HG02884 (cell line): ENCODE measurements around the gene DLG2.
"Not testable (repeated sequence)": the region's sequence is repeated elsewhere in the genome, so short reads cannot be mapped to it uniquely, and the experiment has no call there.

Experiments used
- ATAC-seq: cut with Tn5 transposase; IDR thresholded peaks from one replicate; pipeline ENCODE4 v1.9.1; 2021; ENCODE audit warnings: mild to moderate bottlenecking, moderate library complexity; ENCODE audit not compliant: unreplicated experiment

The DLG2 gene

DNA sequence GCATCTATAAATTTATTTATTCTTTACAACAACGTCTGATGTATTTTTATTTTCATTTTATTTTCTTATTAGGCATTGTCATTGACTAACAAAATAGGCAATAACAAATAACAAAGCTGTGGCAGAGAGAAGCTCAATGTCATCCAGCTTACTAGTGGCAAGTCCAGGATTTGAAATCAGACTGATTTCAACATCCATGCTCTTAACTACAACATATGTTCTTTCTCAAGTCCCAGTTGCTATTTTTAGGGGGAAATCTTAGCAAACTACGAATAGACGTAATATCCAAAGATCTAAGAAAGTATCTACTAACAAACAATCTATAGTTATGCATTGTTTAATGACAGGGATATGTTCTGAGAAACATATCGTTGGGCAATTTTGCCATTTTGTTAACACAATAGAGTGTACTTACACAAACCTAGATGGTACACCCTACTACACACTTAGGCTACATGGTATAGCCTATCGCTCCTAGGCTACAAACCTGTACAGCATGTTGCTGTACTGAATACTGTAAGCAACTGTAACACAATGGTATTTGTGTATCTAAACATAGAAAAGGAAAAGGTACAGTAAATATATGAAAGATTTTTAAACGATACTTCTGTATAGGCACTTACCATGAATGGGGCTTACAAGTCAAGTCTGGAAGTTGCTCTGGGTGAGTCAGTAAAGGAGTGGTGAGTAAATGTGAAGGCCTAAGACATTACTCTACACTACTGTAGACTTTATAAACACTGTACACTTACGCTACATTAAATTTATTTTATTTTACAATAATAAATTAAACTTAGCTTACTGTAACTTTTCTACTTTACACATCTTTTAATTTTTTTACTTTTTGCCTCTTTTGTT is 151.3 kb downstream of the DLG2 start:
- no peak for ATAC-seq

DNA sequence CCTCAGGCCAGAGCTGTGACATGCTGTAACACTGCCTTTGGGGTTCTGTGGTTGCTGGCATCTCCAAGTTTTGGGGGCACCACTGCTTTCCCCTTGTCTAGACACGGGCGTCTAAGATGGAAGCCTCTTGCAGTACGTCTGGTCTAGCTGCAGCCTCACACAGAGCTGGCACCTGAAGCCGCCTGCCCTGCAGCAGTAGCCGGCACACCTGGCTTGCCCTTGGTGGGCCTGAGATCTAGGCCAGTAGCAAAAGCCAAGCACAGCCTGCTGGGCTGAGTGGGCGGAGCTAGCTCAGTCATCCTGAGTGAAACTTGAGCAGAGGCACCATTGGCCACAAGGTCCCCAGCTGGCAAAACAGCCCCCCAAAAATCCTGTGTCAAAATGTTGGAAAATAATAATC is 154.2 kb downstream of the DLG2 start:
- ATAC-seq, result no peak

DNA sequence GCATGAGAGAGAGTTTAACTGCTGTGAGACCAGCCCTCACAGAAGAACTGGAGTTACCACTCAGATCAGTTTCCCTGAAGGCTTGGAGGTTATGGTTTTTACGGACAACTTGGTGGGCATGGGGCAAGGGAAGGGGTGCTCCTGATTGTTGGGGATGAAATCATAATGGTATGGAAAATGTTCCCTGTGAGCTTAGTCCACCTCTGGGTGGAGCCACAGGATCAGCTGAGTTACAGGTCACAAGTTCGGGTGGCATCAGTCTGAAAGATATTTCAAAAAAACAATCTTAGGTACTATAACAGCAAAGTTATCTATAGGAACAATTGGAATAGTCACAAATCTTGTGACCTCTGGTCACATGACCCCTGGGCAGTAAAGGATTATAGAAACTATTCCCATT is 162.9 kb downstream of the DLG2 start:
- no peak for ATAC-seq

DNA sequence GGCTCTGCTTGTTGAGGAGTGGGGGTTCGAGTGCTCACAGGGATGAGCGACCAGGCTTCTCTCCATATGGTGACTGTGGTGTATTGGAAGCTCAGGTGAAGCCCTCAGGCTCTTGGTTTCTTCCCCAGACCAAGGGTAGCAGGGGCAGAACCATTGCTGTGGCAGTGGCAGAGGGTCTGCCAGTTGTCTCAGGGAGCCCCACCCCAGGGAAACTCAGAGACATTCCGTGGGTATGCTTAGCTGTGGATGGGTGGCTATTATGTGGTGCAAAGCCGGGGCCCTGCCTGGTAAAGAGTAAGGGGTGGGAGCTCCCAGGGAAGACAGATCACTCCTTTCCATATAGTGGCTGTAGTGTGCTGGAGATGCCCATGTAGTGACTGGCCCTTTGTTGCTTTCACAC is 167.8 kb downstream of the DLG2 start:
- no peak for ATAC-seq

DNA sequence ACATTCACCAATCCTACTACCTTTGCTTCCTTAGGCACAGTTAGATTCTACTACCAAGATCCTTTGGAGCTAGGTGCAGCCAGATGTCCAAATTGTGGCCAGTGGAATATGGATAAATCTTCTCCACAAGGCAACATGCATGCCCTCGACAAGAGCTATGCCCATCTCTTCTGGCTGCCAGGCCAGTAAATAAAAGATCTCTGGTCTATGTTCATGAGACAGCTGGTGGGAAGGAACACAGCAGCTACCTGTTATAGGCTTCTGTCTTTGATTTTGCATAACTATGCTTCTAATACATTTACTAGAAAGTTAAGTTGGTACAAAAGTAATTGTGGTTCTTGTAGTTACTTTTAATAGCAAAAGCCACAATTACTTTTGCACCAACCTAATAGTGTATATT is 182.7 kb downstream of the DLG2 start:
- no peak for ATAC-seq

DNA sequence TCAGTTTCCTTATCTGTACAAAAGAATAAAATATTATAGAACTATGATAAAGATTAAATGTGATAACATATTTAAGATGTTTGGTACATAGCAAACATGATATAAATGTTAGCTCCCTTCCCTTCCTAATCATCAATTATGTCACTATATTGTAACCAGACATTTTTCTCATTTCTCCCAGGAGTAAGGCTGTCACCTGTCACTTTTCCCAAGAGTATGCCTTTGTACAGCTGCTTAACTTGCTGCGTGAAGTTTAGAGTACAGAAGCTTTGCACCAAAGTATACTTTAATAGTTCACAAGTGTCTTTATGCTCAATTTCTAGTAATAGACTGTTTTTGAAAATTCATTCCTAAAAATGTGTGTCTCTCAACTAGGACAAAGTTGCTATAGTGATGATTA is 186.9 kb downstream of the DLG2 start:
- ATAC-seq, result no peak

DNA sequence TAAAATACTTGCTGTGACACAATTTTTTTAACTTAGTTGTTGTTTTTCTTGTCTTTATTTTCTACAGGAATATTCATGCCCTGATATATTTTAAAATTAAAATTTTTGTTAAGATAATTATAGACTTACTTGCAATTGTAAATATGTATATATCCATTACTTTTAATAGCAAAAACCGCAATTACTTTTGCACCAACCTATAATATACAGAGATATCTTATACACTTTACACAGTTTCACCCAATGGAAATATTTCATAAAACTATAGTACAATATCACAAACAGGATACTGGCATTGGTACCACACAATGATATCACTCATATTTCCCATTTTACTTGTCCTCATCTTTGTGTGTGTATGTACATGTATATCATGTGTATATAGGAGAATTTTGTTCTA is 188.8 kb downstream of the DLG2 start:
- no peak for ATAC-seq

DNA sequence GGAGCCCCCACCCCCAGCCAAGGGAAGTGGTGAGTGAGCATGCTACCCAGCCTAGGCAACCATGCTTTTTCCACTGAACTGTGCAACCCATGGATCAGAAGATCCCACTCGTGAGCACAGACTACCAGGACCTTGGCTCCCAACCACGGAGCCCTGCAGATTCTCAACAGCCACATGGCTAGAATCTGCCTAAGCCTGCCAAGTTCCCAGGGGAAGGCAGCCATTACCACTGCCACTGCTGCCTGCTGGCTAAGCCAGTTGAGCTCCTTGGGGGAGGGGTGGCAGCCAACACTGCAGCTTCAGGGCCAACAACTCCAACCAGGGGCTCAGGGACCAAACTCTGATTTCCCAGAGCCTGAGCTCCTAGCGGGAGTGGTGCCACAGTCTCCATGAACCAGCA is 195.8 kb downstream of the DLG2 start:
- ATAC-seq, result no peak

DNA sequence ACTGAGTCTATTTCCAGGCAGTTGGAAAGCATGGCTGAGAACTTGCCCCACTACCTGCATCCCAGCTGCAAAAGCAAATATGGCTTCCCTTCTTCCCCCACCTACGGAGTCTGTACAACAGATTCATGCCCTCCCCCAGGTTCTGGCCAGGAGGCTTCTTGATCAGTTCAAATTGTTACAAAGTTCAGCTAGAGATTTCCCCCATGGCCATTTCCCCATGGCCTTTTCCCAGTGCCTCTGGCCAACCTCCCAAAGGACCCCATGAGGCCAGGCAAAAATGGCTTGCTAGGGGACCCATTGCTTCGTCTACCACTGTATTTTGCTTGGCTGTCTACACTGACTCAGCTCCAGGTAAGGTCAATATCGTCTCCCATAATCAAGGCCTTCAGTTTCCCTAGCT is 203.3 kb downstream of the DLG2 start:
- ATAC-seq, result no peak

DNA sequence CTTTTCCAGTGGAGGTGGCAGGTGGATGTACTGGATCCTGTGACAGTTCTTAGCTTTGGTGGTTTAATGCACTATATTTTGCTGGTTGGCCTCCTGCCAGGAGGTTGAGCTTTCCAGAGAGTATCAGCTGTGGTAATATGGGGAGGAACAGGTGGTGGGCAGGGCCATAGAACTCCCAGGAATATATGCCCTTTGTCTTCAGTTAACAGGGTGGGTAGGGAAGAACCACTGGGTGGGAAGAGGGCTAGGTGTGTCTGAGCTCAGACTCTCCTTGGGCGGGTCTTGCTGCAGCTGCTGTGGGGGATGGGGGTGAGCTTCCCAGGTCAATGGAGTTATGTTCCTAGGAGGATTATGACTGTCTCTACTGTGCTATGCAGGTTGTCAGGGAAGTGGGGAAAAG is 203.8 kb downstream of the DLG2 start:
- no peak for ATAC-seq

DNA sequence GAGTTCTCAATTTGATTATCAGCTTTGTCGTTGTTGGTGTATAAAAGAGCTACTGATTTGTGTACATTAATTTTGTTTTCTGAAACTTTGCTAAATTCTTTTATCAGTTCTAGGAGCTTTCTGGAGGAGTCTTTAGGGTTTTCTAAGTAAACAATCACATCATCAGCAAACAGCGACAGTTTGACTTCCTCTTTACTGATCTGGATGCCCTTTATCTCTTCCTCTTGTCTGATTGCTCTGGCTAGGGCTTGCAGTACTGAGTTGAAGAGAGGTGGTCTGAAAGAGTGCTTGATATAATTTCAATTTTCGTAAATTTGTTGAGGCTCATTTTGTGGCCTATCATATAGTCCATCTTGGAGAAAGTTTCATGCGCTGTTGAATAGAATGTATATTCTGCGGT is 213.0 kb downstream of the DLG2 start:
- no peak for ATAC-seq

DNA sequence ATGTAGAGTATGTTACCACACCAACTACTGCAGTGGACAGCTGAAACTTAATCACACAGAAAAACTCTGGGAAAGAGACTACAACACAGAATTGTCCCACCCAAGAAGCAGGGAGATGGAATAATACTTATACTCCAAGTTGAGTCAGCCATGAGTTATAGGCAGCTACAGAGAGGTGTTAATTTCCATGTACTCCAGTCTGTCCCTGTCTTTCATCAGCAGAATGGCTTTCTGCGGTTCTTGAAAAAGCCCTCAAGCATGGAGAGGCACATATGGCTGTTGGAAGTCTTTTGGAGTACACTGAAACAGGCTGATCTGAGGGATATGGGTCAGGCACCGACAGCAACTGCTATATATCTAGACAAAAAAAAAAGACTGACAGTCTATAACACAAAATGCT is 219.5 kb downstream of the DLG2 start:
- no peak for ATAC-seq

DNA sequence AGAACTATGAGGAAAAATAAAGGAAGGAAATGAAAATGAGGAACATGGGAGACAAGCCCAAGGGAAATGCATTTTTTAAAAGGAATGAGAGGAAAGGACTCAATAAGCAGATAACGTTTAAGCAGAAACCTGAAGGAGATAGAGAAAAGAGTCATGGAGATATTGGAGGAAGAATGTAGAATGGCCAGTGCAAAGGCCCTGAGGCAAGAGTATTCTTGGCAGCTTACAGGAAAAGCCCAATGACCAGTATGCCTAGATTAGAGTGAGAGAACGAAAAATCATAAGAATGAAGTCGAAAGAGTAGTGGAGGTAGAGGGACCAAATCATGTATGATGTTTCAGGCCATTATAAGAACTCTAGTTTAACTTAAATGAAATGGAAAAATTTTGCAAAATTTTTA is 220.3 kb downstream of the DLG2 start:
- no peak for ATAC-seq

DNA sequence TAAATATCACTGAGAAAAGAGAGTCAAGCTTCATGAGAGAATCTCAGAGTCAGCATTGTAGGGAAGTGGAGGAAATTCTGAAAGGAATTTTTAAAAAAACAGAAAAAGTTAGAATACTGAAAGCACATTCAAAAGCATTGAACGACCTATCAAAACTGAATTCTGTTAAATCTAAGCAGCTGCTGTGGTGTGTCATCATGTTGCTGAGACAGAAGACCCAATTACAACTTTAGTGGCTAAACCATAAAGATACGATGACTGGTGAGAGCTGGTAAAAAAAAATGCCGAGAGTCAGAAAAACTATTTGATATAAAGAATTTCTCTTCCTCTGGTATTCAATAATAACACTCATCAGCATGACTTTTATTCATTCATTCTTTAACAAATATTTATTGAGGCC is 220.8 kb downstream of the DLG2 start:
- no peak for ATAC-seq

DNA sequence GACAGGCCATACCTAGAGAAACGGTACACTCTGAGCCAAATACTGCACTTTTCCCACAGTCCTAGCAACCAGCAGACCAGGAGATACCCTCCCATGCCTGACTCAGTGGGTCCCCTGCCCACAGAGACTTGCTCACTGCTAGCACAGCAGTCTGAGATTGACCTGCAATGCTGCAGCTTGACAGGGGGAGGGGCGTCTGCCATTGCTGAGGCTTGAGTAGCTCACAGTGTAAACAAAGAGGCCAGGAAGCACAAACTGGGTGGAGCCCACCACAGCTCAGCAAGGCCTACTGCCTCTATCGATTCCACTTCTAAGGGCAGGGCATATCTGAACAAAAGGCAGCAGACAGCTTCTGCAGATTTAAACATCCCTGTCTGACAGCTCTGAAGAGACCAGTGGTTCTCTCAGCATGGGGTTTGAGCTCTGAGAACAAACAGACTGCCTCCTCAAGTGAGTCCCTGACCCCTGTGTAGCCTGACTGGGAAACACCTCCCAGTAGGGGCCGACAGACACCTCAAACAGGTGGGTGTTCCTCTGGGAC is 231.6 kb downstream of the DLG2 start:
- ATAC-seq, result not testable (repeated sequence)

DNA sequence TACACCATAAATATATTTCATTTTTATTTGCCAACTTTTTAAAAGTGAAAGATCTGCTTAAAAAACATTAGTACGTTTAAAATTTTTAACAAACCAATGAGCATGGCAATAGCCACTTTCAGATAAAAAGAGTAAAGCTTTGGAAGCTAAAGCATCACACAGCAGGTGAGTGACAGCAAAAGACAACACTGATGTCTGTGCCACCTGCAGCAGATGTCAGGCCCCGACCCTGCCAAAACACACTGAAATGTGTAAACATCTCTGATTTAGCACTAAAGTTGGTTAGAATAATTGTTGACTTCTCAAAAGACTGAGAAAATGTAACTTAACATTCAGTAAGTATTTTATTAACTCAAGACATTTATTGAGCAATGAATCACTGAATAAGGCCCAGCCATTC is 232.9 kb downstream of the DLG2 start:
- ATAC-seq, result no peak

DNA sequence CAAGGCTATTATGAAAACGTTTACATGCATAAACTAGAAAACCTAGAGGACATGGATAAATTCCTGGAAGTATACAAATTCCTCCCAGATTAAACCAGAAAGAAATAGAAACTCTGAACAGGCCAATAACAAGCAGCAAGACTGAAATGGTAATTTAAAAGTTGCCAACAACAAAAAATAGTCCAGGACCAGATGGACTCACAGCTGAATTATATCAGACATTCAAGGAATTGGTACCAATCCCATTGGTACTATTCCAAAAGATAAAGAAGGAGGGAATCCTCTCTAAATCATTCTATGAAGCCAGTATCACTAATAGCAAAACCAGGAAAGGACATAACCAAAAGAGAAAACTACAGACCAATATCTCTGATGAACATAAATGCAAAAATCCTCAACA is 236.0 kb downstream of the DLG2 start:
- no peak for ATAC-seq

DNA sequence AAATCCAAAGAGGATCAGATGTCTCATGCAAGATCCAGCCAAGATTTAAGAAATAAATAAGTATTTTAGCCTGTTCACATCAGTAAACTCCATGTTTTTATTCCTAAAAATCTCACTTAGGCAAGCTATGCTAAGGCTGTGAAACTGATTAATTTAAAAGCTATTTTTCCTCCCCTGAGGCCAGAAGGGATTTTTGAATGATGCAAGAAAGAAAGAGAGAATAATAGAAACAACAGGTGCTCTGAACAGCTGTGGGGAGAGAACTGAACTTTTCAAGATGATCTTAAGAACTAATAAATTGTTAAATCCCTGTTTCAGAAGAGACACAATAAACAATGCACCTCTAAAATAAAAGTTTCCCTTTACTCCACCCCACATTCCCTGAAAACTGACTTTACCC is 241.6 kb downstream of the DLG2 start:
- no peak for ATAC-seq

DNA sequence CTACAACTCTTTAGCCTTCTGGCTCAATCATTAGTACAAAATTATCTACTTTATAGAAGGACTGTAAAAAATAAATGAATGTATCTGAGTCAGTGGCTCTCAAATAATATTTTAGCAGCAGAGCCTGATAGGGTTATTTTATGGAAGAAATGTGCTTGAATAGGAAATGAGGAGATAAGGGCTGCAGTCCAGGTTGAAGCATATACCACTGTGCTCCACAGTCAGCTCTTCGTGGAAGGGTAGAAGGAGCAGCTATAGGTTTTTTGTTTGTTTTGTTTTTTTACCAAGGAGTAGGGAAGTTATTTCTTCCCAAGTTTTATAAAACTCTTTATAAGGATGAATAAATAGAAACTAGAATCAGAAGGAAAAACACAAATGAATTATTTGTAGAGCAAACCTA is 242.0 kb downstream of the DLG2 start:
- ATAC-seq, result no peak

DNA sequence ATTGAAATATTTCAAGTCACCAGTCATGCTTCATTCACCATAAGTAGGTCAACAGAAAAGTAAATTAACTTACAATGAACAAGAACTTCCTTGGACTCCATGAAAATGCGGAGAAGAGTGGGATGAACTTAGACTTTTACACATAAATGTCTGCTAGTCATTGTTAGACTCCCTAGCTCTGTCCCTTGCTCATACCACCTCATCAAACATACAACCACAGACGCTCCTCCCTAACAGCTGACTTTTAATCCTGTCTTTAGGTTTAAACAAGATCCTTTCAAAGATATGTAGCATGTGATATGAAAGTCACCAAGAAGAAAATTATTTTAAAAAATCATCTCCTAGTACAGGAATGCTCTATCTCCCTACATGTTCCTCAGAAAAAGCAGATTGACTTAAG is 248.1 kb downstream of the DLG2 start:
- ATAC-seq, result no peak

DNA sequence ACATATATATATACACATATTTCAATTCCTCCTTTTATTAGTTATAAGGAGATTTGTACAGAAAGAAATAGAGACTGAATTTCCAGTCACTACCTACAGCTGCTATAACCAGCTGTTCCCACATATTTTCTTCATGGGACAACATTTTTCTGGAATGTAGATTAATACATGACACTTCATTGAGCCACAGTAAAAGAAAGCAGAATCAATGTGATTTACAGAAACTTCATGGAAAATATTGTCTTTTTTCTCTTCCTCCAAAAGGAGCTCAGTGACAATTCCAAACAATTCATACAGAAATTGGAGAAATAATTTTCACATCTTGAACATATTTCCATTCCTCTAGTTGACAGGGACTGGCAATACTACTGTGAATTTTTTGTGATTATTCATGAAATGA is 249.2 kb downstream of the DLG2 start:
- ATAC-seq, result no peak

DNA sequence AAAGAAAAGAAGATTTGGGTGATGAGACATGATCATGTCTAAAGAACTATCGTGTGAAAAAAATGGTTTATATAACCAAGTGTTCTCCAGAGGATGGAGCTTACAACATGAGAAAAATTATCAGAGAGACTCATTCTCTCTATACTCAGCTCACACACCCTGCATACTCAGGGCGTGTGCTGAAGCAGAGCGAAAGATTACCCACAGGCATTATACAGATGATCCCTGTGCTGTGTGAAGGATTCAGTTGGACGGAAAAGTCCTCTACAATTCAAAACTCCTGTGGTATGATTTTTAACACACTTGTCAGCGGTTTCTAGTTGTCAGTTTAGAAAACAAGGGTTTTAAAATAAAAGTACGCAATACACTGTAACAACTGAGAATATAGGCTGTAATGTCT is 267.3 kb downstream of the DLG2 start:
- no peak for ATAC-seq

DNA sequence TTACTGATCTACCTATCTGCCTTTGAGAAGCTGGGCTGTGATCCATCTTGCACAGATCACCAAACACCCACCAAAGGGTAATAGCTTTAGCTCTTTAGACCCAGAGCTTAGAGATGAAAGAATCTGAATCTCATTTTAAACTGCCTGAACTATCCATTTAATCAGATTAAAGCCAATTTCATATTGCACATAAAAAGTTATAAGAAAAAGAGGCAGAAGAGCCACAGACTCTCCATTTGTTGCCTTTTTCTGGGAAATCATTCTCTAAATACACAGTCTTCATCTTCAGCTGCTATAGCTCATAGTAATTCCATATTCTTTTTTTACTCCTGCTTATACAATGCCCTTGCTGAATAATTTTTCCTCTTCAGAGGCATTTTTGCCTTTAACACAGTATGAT is 271.2 kb downstream of the DLG2 start:
- no peak for ATAC-seq
